Keratinocyte (primary cell): ENCODE measurements around the gene KIF21B. TPM values are rescaled to one million over a fixed set of nuclear protein-coding genes. Genes with fewer than 3 reads are reported as not detected.

Source experiments
- DNase-seq: peaks from one replicate; pipeline ENCODE4 v3.0.0-alpha.2; 2011; ENCODE audit warnings: low read depth, missing footprints, low spot score
- FAIRE-seq: peaks from 2 replicates; lab custom pipeline; 2011; peaks lifted over from hg19 to GRCh38; lab: Jason Lieb, UNC
- H2AFZ ChIP-seq: 2 replicates; pipeline ENCODE4 v1.6.0; 2012; ENCODE audit warnings: low read length, control low read depth, inconsistent platforms; ENCODE audit not compliant: control insufficient read depth
- H3K27ac ChIP-seq: 2 replicates; pipeline ENCODE4 v1.5.1; 2011; ENCODE audit warnings: low read length; ENCODE audit not compliant: control insufficient read depth, insufficient read depth
- H3K27me3 ChIP-seq: 3 replicates; pipeline ENCODE4 v1.6.0; 2011; ENCODE audit warnings: low read length; ENCODE audit not compliant: control insufficient read depth, insufficient read depth; ENCODE audit errors: extremely low read depth
- H3K36me3 ChIP-seq, 2 experiments: 2 replicates in 1 of 2; 3 replicates in 1 of 2; pipeline ENCODE4 v1.5.1; 2011; ENCODE audit warnings: low read length in 2 of 2, mild to moderate bottlenecking in 1 of 2; ENCODE audit not compliant: control insufficient read depth in 2 of 2, insufficient read depth in 2 of 2; ENCODE audit errors: extremely low read depth in 1 of 2
- H3K4me1 ChIP-seq: 3 replicates; pipeline ENCODE4 v1.5.1; 2011; ENCODE audit warnings: low read length; ENCODE audit not compliant: control insufficient read depth, insufficient read depth; ENCODE audit errors: extremely low read depth
- H3K4me2 ChIP-seq: 3 replicates; pipeline ENCODE4 v1.6.0; 2011; ENCODE audit warnings: low read depth, low read length; ENCODE audit not compliant: control insufficient read depth, insufficient read depth; ENCODE audit errors: extremely low read depth
- H3K4me3 ChIP-seq, 3 experiments: fragments of 200-600 bp in 1 of 3; sonication (generic) in 1 of 3; 2 replicates in 2 of 3; 3 replicates in 1 of 3; pipeline ENCODE4 v1.5.1; 2011 to 2016; ENCODE audit warnings: low read length in 3 of 3, mild to moderate bottlenecking in 3 of 3, control low read depth in 2 of 3, inconsistent platforms in 1 of 3, low read depth in 1 of 3, mixed read lengths in 1 of 3, mixed run types in 1 of 3, moderate library complexity in 1 of 3; ENCODE audit not compliant: control insufficient read depth in 2 of 3, insufficient read depth in 2 of 3; ENCODE audit errors: extremely low read depth in 1 of 3
- H3K79me2 ChIP-seq: 2 replicates; pipeline ENCODE4 v1.6.0; 2012; ENCODE audit warnings: low read length; ENCODE audit not compliant: control insufficient read depth, insufficient read depth
- H3K9ac ChIP-seq: 3 replicates; pipeline ENCODE4 v1.6.0; 2011; ENCODE audit warnings: low read length; ENCODE audit not compliant: control insufficient read depth, insufficient read depth; ENCODE audit errors: extremely low read depth
- H3K9me1 ChIP-seq: 3 replicates; pipeline ENCODE4 v1.6.0; 2011; ENCODE audit warnings: low read length; ENCODE audit not compliant: control insufficient read depth, insufficient read depth; ENCODE audit errors: extremely low read depth
- H3K9me3 ChIP-seq: 2 replicates; pipeline ENCODE4 v1.5.1; 2012; ENCODE audit warnings: low read depth, low read length; ENCODE audit not compliant: control insufficient read depth
- H4K20me1 ChIP-seq: 3 replicates; pipeline ENCODE4 v1.6.0; 2011; ENCODE audit warnings: low read length; ENCODE audit not compliant: control insufficient read depth, insufficient read depth; ENCODE audit errors: extremely low read depth
- CTCF ChIP-seq, 3 experiments: IDR thresholded peaks in 1 of 3; conservative IDR thresholded peaks in 1 of 3; optimal IDR thresholded peaks in 1 of 3; 2 replicates in 2 of 3; 3 replicates in 1 of 3; pipeline versions ENCODE3 to v1.5.1; 2011; ENCODE audit warnings: low read length in 3 of 3, mild to moderate bottlenecking in 3 of 3, moderate library complexity in 2 of 3, control low read depth in 1 of 3, inconsistent platforms in 1 of 3; ENCODE audit not compliant: insufficient read depth in 2 of 3; ENCODE audit errors: extremely low read depth in 1 of 3
- EZH2 ChIP-seq: IDR thresholded peaks from one replicate; pipeline ENCODE4 v1.6.1; 2012; ENCODE audit warnings: inconsistent platforms, mild to moderate bottlenecking, low read length, moderate library complexity
- dilution Hi-C: fragments of 300-500 bp; cut with MboI; formaldehyde crosslinking; loops from one replicate; pipeline ENCODE4 v1.7.0; 2020; ENCODE audit warnings: low sequenced_read_pairs; ENCODE audit not compliant: extremely low pct_ligation_motif_present
- polyA plus RNA-seq, 5 experiments: library from polyadenylated mRNA; depleted of rRNA in 3 of 5; stranded (reverse) in 3 of 5; stranded (forward) in 1 of 5; unstranded in 1 of 5; fragments of >200 nt; gene quantifications; 1 replicate in 1 of 5; 2 replicates in 3 of 5; 3 replicates in 1 of 5; pipeline versions ENCODE4 v1.2.1 to v1.2.3, GENCODE V29; 2011 to 2012; ENCODE audit warnings: missing spikeins in 2 of 5, low read depth in 1 of 5, low replicate concordance in 1 of 5

KIF21B gene
- polyA plus RNA-seq, 1 donor (not counting 4 experiments of a cell fraction or from before 2014, with no cell fraction given), result 0.17 TPM

GRCh38 chr1:200923601-200924000 is 99.9 kb downstream of the KIF21B start:
- DNase-seq (no peak), FAIRE-seq (no peak)
- dilution Hi-C loops, result no loop called here
- H3K27ac ChIP-seq, result no peak overlapping the region
- no peak overlapping the region for H2AFZ ChIP-seq
- no peak overlapping the region for H3K4me3 ChIP-seq
- no peaks in the 10 kb centered on the region for H3K9me3 ChIP-seq
- no peaks in the 10 kb centered on the region for H3K27me3 ChIP-seq
- peaks cover 3% of the 10 kb centered on the region for H3K4me1 ChIP-seq
- no peaks in the 10 kb centered on the region for H3K9me1 ChIP-seq
- no peak for TF ChIP-seq CTCF (optimal IDR thresholded peaks at IDR 0.05 in 1 of 3, IDR thresholded peaks at IDR 0.05 in 1 of 3, conservative IDR thresholded peaks at IDR 0.05 in 1 of 3; ENCODE audit: extremely low read depth in 1 of 3, insufficient read depth in 2 of 3, low read length in 3 of 3)
- TF ChIP-seq EZH2, result no peak
- no peaks in the 10 kb centered on the region for H3K36me3 ChIP-seq
- H3K9ac ChIP-seq, result no peak overlapping the region
- H3K4me2 ChIP-seq, result no peak overlapping the region
- H3K79me2 ChIP-seq, result no peaks in the 10 kb centered on the region
- H4K20me1 ChIP-seq, result no peaks in the 10 kb centered on the region

GRCh38 chr1:200922406-200922805 is 101.1 kb downstream of the KIF21B start:
- Histone ChIP-seq H3K9me1 (no peaks in the 10 kb centered on the region), H3K9ac (no peak overlapping the region), H3K36me3 (no peaks in the 10 kb centered on the region), H3K4me1 (peaks cover 4% of the 10 kb centered on the region), H4K20me1 (no peaks in the 10 kb centered on the region), H3K4me3 (no peak overlapping the region), H2AFZ (no peak overlapping the region), H3K27me3 (no peaks in the 10 kb centered on the region), H3K27ac (no peak overlapping the region), H3K9me3 (no peaks in the 10 kb centered on the region), H3K79me2 (no peaks in the 10 kb centered on the region), H3K4me2 (no peak overlapping the region)
- no peak for FAIRE-seq
- dilution Hi-C loops, result no loop called here
- DNase-seq, result no peak
- TF ChIP-seq EZH2, result no peak

GRCh38 chr1:200921571-200922110 is 101.9 kb downstream of the KIF21B start:
- Histone ChIP-seq H2AFZ (no peak overlapping the region), H3K27ac (no peak overlapping the region), H3K9ac (no peak overlapping the region), H3K4me2 (no peak overlapping the region), H4K20me1 (no peaks in the 10 kb centered on the region), H3K9me3 (no peaks in the 10 kb centered on the region), H3K9me1 (no peaks in the 10 kb centered on the region), H3K79me2 (no peaks in the 10 kb centered on the region), H3K27me3 (no peaks in the 10 kb centered on the region), H3K4me3 (no peak overlapping the region), H3K36me3 (no peaks in the 10 kb centered on the region), H3K4me1 (peaks cover 12% of the 10 kb centered on the region)
- FAIRE-seq (no peak), DNase-seq (no peak)
- TF ChIP-seq EZH2 (no peak), CTCF (optimal IDR thresholded peaks at IDR 0.05 in 1 of 3, IDR thresholded peaks at IDR 0.05 in 1 of 3, conservative IDR thresholded peaks at IDR 0.05 in 1 of 3; ENCODE audit: extremely low read depth in 1 of 3, insufficient read depth in 2 of 3, low read length in 3 of 3) (no peak)
- dilution Hi-C loops, result no loop called here
